Uterus (tissue), 2 donors: ENCODE data around the gene C2CD2L.

Source experiments
- CTCF ChIP-seq, 4 experiments: fragments of 200-600 bp in 2 of 4; fragments of 450-650 bp in 2 of 4; sonication (generic) in 2 of 4; IDR thresholded peaks; one replicate each; pipeline ENCODE4 v1.5.1; 2016 to 2019; ENCODE audit warnings: antibody characterized with exemption in 4 of 4, mild to moderate bottlenecking in 2 of 4, moderate library complexity in 1 of 4
- POLR2A ChIP-seq, 2 donors: fragments of 450-650 bp; IDR thresholded peaks; one replicate each; pipeline ENCODE4 v1.6.1; 2016; ENCODE audit warnings: antibody characterized with exemption in 2 of 2, mild to moderate bottlenecking in 1 of 2, moderate library complexity in 1 of 2

- TF ChIP-seq CTCF (IDR thresholded peaks at IDR 0.05) (no peak), POLR2A (IDR thresholded peaks at IDR 0.05) (no peak)
These were observed 5.3 kb downstream of the C2CD2L start for GRCh38 chr11:119112314-119113020.
